T follicular helper cell (primary cell): ENCODE data around the gene IKZF4.
"Not testable (repeated sequence)": the region's sequence is repeated elsewhere in the genome, so short reads cannot be mapped to it uniquely, and the experiment has no call there.

Source experiments
- DNase-seq: peaks from one replicate; pipeline ENCODE4 v3.0.0-alpha.2; 2020; ENCODE audit warnings: low read depth

The IKZF4 gene

DNA sequence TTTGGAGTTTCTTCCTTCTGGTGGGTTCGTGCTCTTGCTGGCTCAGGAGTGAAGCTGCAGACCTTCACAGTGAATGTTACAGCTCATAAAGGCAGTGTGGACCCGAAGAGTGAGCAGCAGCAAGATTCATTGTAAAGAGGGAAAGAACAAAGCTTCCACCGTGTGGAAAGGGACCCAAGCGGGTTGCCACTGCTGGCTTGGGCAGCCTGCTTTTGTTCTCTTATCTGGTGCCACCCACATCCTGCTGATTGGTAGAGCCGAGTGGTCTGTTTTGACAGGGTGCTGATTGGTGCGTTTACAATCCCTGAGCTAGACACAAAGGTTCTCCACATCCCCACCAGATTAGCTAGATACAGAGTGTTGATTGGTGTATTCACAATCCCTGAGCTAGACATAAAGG is 21.3 kb upstream of the IKZF4 start:
- DNase-seq = not testable (repeated sequence)

DNA sequence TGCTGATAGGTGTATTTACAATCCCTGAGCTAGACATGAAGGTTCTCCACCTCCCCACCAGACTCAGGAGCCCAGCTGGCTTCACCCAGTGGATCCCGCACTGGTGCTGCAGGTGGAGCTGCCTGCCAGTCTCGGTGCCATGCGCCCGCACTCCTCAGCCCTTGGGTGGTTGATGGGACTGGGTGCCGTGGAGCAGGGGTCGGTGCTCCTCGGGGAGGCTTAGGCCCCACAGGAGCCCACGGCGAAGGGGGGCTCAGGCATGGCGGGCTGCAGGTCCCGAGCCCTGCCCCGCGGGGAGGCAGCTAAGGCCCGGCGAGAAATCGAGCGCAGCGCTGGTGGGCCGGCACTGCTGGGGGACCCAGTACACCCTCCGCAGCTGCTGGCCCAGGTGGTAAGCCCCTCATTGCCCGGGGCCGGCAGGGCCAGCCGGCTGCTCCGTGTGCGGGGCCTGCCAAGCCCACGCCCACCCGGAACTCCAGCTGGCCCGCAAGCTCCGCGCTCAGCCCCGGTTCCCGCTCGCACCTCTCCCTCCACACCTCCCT is 20.8 kb upstream of the IKZF4 start:
- not testable (repeated sequence) for DNase-seq

DNA sequence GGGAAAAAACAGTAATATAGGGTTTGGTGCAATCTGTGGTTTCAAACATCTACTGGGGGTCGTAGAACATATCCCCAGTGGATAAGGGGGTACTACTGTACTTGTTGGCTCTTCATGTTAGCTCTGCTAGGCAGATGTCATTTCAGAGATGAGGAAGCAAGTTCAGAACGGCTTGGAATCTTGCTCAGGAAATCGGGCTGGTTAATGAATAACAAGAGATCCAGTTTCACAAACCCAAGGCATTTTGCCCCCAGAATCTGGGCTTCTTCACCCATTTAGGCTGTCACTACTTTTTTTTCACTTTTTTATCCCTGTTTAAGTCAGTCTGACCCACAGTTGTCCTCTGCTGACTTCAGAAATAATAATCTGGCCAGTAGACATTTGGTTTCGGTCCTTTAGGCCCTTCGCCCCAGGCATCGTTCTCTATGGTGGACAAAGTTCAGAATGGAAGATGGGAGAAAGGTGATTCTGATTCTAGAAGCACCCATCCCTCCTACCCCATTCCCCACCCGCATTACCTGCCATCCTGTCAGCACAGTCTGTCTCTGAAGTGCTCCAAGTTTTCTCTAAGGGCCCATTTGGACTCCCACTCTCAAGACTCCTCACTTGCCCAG is 19.2 kb upstream of the IKZF4 start:
- DNase-seq = no peak

DNA sequence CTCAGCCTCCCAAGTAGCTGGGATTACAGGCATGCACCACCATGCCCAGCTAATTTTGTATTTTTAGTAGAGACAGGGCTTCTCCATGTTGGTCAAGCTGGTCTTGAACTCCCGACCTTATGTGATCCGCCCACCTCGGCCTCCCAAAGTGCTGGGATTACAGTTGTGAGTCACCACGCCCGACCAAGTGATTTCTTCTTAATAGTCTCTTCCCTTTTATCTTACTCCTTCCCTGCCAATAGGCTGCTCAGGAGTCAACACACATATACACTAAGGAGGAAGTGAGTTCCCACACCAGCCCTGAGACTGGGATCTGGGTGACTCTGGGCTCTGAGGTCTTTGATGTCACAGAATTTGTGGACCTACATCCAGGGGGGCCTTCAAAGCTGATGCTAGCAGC is 17.5 kb upstream of the IKZF4 start:
- DNase-seq = not testable (repeated sequence)

DNA sequence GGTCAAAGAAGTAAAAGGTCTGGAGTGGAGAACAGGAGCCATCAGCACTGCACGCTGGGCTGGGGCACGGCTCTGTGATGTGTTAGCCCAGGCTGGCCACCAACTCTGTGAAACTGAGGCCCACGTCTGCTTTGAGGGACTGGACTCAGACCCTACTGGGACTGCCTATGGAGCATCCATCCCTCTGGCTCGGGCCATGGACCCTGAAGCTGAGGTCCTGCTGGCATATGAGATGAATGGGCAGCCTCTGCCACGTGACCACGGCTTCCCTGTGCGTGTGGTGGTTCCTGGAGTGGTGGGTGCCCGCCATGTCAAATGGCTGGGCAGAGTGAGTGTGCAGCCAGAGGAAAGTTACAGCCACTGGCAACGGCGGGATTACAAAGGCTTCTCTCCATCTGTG is 16.6 kb upstream of the IKZF4 start:
- DNase-seq = no peak

DNA sequence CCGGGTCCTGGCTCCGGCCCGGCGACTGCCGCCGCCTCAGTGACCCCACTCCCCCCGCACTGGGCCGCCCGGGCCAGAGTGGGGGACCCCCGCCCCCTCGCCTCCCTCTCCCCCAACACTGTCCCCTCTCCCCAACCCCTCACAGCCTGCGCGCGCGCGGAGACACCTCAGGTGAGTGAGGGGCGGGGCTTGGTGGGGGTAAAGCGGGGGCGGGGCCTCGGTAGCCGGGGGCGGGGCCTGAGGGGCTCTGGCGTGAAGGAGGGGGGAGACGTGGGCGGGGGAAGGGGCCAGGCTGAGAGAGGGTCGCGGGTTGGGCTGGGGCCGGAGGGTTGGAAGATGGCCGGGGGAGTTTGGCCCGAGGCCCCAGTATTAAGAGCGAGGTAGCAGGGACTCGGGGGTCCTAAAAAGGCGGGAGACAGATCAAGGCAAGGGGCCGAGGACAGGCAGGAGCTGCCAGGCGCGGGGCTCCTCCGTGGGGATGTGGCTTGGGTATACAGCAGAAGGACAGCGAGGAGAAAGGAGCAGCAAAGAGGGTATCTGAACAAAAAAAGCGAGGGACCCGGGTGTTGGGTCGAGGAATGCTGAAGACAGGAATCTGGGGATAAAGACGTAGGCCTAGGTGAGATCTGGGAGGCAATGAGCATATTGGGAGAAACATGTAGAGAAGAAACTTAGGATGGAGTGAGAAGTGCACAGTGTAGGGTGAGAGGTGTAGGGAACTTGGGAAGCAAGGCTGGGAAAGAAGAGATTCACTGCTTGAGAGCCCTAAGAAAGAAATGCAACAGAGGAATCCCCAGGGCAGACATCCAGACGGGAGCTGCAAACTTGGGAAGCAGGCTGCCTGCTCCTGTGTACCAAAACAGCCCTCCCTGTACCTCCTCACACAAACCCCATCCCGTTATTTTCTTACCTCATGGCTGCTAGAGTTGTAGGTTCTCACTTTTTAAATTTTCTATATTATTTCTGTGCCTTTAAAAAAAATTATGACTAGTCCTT is 13.0 kb upstream of the IKZF4 start:
- DNase-seq = peak; percentile 63

DNA sequence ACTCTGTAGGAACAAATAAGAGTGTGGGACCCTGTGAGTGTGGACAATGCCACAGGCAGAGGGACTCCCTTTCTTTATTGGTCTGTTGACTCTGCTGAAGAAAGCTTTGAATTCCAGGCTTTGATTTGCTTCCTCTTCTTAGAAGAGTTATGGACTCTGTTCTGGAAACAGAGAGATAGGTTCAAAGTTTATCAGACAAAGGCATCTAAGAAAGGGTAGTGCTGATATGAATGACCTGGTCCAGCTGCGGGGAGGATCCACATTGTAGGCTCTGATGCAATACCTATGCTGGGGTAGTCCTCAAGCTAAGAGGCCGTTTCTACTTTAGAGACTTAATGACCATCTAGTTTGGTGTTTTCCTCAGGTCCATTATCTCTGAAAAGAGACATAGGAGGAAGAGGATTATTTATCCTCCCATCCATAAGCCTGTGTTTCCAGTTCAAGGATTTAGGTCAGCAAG is 10.7 kb upstream of the IKZF4 start:
- DNase-seq = no peak

GRCh38 chr12:56011509-56012090 is 9.2 kb upstream of the IKZF4 start:
- no peak for DNase-seq

GRCh38 chr12:56013482-56013881 is 7.4 kb upstream of the IKZF4 start:
- DNase-seq = no peak

DNA sequence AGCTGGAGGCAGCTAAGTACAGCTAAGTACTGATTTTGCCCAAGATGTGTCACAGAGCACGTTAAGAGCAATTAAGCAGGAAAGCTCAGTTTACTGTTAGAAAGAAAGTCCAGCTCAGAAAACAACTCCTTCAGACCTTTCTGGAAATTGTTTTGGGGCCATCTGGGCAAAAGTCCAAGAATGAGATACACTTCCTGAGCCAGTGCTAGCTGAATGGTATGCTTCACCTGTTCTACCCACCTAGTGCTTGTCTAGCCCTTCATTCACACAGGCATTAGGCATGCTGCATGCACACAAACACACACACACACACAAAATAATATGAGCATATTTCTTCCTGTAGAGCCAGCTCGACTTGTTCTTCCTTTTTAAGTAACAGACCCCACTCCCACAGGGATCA is 6.6 kb upstream of the IKZF4 start:
- no peak for DNase-seq

DNA sequence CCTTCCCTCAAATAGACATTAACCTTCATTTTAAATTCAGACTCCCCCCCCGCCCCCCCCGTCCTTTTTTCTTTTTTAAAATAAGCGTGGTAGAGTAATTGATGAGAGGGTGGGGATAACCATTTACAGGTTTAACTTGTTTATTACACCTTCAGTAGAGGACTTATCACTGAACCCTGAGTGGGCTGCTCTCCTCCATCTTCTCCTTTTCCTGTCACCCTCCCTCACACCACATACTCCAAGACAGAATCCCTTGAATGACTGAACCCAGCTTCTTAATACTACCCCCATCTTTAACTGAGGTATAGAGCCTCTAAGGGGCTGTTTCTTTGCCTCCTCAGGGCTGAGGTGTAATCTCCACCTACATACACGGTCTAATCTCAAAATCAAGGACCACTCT is 3.7 kb upstream of the IKZF4 start:
- DNase-seq = no peak

DNA sequence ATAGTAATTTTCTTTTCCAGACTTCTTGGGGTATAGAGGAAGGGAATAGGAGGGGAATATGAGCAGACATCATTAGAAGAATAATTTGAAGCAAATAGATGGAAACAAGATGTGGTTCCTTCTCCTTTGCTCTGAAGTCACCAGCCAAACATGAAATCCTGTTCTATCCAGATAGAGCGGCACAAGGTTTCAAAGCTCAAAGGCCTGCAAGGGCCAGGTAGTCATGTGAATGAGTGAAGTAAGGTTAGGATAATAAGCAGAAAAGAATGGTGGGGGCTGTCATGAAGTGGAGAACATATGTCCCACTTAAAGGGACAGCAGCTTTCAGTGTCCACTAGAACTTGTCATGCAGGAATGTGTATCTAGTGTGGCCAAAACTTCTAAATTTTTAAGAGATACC is 2.5 kb upstream of the IKZF4 start:
- no peak for DNase-seq

DNA sequence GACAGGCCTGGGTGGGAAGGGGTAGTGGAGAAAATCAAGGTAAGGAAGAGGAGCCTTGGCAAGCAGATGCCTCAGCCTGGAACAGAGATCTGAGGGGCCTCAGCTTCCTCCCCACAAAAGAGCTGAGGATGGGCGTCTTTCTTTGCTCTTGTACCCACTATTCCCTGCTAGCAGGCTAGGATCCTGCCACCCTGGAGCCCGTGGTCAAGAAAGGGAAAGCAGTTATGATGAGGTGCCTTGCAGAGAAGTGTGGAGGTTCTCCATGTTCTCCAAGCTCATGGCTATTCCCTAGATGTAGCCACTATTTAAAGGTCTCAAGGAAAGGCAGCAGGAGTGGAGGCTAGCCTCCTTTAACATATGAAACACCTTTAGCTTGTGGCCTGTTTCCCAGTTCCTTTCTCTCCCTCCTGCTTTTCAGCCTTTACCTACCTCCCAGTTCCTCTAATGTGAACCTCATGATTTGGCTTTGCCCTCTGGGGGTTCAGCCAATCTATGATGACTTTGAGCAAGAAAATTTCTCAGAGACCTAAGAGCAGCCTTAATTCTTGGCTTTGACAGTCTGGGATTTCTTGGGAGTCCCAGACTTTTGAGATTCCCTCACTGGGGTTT is 1.1 kb downstream of the IKZF4 start:
- DNase-seq = no peak

- no peak for DNase-seq
These were observed 7.8 kb downstream of the IKZF4 start for GRCh38 chr12:56028511-56029165.

DNA sequence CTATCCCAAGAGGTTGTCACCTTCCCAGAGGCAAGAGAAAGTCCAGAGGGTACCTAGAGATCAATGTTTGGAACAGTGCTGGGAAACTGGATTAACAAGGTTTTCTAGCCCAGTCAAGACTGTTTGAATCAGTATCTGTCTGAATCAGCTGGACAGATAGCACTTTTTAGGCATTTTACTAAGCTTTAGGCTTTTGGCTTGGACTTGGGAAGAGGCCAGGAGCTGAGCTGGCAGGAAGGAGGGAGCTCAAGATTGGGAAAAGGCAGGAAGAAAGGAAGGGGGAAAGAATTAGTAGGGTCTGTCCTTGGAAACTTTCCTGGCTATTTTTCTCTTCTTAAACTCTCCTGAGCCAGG is 8.3 kb downstream of the IKZF4 start:
- DNase-seq = no peak

GRCh38 chr12:56029666-56030293 is 8.9 kb downstream of the IKZF4 start:
- no peak for DNase-seq

DNA sequence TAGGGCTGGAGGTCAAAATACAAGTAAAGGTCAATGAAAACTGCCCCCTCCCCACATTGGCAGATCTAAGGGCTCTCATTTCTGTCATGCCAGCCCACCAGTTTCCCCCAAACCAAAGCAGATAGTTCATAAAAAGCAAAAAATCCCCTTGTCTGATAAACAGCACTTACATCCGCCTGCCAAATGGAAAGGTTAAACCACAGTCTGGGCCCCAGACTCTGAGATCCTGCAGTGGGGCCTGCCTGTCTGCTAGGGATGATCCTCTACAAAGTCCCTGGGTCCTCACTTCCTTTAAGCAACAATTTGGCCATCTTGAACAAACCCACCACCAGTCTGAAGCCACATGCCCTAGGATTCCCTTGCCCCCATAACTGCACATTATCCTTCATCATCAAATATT is 11.1 kb downstream of the IKZF4 start:
- no peak for DNase-seq

DNA sequence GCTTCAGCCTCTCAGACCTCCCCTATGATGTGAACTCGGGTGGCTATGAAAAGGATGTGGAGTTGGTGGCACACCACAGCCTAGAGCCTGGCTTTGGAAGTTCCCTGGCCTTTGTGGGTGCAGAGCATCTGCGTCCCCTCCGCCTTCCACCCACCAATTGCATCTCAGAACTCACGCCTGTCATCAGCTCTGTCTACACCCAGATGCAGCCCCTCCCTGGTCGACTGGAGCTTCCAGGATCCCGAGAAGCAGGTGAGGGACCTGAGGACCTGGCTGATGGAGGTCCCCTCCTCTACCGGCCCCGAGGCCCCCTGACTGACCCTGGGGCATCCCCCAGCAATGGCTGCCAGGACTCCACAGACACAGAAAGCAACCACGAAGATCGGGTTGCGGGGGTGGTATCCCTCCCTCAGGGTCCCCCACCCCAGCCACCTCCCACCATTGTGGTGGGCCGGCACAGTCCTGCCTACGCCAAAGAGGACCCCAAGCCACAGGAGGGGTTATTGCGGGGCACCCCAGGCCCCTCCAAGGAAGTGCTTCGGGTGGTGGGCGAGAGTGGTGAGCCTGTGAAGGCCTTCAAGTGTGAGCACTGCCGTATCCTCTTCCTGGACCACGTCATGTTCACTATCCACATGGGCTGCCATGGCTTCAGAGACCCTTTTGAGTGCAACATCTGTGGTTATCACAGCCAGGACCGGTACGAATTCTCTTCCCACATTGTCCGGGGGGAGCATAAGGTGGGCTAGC is 13.9 kb downstream of the IKZF4 start:
- DNase-seq = no peak

GRCh38 chr12:56037161-56037560 is 16.3 kb downstream of the IKZF4 start:
- DNase-seq = no peak

GRCh38 chr12:56038022-56038655 is 17.3 kb downstream of the IKZF4 start:
- no peak for DNase-seq
